LNCaP clone FGC (cell line): ENCODE results near the gene LYPD4.

Source experiments
- DNase-seq: peaks from one replicate; pipeline ENCODE4 v3.0.0-alpha.2; 2011; ENCODE audit warnings: low read depth
- H3K4me3 ChIP-seq: 2 replicates; pipeline ENCODE4 v1.5.1; 2011; ENCODE audit warnings: mild to moderate bottlenecking, low read depth, low read length, control low read depth
- TF ChIP-seq, protein P1 (sequence below): IDR thresholded peaks from 2 replicates; pipeline ENCODE4 v1.5.1; 2012; ENCODE audit warnings: mild to moderate bottlenecking; ENCODE audit not compliant: control insufficient read depth, insufficient read depth; ENCODE audit errors: extremely low read depth

The LYPD4 gene

DNA sequence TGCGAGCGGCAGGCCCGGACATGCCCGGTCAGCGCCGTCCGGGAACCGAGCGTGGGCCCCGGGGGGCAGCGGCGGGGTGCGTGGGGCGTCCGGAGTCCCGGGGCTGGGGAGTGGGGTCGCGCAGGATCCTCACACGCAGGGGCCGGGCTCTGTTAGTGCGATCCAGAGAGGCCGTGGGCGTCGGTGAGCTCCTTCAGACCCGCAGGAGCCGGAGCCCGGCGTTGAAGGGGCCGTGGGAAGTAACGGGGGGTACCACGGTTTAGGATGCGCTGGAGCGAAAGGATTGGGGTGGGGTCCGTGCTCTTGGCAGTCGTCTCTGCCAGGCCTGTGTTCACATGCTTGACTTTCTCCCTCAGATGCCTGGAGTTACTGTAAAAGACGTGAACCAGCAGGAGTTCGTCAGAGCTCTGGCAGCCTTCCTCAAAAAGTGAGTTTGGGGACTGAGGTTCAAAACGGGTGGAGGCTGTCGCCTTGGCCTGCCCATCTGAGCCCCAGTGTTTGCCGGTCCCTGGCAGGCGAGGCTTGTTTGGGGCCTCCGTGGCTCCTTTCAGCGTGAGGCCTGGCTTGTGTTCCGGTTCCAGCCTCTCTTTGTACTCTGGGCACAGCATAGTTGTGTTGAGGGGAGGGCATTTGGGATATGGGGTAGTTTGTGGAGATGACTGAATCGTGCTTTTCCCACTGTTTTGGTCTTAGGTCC lies 16.1 kb upstream of the LYPD4 start:
- peak overlapping the region; percentile 92 for H3K4me3 ChIP-seq
- no peak for DNase-seq
- TF ChIP-seq, protein P1, sequence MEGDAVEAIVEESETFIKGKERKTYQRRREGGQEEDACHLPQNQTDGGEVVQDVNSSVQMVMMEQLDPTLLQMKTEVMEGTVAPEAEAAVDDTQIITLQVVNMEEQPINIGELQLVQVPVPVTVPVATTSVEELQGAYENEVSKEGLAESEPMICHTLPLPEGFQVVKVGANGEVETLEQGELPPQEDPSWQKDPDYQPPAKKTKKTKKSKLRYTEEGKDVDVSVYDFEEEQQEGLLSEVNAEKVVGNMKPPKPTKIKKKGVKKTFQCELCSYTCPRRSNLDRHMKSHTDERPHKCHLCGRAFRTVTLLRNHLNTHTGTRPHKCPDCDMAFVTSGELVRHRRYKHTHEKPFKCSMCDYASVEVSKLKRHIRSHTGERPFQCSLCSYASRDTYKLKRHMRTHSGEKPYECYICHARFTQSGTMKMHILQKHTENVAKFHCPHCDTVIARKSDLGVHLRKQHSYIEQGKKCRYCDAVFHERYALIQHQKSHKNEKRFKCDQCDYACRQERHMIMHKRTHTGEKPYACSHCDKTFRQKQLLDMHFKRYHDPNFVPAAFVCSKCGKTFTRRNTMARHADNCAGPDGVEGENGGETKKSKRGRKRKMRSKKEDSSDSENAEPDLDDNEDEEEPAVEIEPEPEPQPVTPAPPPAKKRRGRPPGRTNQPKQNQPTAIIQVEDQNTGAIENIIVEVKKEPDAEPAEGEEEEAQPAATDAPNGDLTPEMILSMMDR, result no peak

DNA sequence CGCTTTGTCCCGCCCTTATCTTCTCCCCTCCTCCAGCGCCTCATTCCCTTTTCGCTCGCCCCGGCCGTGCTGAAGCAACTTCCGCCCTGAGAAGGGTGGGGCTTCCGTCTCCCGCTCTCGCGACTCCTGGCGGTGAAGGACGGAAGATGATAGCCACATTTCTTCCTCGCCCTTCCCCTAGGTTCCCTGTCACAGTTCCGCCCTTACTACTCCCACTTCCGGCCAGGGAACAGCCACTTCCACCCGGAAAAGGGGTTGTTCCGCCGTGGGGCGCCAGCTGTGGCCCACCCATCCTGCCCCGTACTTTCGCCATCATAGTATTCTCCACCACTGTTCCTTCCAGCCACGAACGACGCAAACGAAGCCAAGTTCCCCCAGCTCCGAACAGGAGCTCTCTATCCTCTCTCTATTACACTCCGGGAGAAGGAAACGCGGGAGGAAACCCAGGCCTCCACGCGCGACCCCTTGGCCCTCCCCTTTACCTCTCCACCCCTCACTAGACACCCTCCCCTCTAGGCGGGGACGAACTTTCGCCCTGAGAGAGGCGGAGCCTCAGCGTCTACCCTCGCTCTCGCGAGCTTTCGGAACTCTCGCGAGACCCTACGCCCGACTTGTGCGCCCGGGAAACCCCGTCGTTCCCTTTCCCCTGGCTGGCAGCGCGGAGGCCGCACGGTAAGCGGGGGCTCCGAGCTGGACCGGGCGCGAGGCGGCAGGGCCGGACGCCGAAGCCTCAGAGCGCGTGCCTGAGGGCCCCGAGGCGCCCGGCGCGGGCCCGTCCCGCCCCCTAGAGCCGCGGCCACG lies 15.3 kb upstream of the LYPD4 start, which contains the start of gene RPS19:
RPS19 (plus strand) TSS at position 638 of the 801 bp plus-strand sequence. CDS start 520 bp downstream, outside the sequence.
- peak; percentile 89 for DNase-seq
- TF ChIP-seq, protein P1, result no peak
- peak within 1 kb of the TSS; percentile 92 for H3K4me3 ChIP-seq

DNA sequence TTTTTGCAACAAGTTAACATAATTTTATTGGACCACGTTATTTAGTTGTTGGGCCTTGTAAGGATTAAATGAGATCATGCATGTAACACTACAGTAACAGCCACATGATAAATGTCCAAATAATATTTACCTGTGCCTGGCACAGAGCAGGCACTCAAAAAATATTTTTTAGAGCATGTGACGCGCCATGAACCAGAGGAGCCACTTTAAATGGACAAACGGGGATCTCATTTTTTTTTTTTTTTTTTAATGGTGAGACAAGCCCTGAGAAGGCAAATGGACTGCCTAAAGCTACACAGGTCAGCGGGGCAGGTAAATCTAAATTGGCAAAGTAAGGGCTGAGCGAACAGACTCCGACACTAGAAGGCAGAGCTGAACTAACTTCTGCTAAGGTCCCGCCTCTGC lies 14.7 kb upstream of the LYPD4 start:
- DNase-seq, result no peak
- TF ChIP-seq, protein P1, result 0 out of 2 replicates have a peak, but pooled peaks have one; percentile 26
- peak overlapping the region; percentile 7 for H3K4me3 ChIP-seq

DNA sequence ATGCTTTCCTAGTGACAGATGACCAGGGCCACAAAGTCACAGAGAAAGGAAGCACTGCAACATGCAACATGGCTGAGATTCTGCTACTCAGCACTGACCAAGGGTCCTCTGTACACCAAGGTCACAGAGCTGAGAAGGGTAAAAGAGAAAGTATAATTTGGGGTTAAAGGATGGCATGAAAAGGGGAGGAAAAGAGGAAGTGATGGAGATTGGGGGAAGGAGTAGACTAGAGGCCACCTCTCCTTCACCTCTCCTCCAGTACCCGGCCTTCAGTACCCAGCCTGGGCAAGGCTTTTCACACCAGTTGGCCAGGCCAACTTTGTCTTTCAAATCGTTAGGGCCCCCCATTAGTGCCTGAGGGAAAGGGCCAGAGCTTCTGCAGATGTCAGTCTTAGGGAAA lies 9.3 kb upstream of the LYPD4 start:
- TF ChIP-seq, protein P1, result no peak
- no peak overlapping the region for H3K4me3 ChIP-seq
- DNase-seq, result no peak

DNA sequence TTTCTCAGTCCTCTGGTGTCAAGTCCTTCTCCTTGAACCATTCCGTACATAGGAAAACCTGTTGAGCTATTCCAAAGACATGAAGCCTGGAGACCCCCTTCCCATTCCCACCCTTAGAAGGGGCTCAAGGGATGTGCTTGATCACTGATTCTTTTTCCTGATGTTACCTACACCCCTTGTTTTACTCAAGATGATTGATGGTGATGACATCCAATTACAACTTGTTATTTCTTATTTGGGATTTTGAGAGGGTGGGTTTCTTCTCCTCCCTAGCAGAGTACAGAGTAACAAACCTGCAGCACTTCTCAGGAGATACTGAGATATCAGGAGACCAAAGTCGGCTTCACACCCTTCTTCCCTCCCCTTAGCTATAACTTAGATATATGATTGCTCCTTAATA lies 8.9 kb upstream of the LYPD4 start:
- H3K4me3 ChIP-seq, result no peak overlapping the region
- DNase-seq, result no peak
- TF ChIP-seq, protein P1, result no peak

DNA sequence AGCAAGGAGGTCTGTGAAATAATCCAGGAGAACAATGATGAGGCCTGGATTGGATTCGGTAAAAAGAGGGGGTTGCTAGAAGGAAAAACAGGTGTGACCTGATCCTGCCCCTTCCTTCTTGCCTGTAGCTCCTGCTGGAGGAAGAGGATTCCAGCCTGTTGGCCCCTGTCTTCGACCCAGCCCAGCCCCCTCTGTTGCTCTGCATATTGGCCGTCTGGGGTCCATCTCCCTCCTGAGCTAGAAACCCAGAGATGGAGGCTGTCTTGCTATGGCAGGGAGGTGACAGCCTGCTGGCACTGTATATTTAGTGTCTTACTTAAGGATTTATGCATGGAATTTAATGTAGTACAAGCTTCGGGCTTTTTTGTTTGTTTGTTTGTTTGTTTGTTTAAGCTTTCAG lies 7.0 kb upstream of the LYPD4 start:
- TF ChIP-seq, protein P1, result no peak
- H3K4me3 ChIP-seq, result no peak overlapping the region
- no peak for DNase-seq

DNA sequence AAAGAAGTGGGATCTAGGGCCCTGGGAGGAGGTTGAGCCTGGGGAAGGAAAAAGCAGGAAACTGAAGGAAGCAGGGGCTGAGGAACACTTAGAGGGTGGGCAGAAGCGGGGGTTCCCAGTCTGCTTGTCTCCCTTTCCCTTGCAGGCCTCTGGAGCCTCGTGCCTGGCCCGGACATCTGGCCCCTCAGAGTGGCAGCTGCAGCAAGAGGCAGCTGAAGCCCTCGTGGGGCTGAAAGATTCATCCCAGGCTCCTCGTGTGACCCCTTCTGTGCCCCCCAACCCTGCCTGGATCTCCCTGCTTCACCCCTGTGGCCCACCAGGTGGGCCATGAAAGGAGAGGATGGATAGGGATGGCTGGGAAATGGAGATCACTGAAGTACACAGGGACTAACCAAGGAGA lies 5.9 kb upstream of the LYPD4 start:
- no peak overlapping the region for H3K4me3 ChIP-seq
- DNase-seq, result no peak
- TF ChIP-seq, protein P1, result no peak
